HepG2 (cell line): ENCODE data around the gene CYP4F8. TPM values are rescaled to one million over a fixed set of nuclear protein-coding genes. Genes with fewer than 3 reads are reported as not detected.

ENCODE experiments used
- ATAC-seq: fragments of 200-7000 bp; cut with Tn5 transposase; 3 replicates; pipeline ENCODE4 v1.9.1; 2020; ENCODE audit warnings: mild to moderate bottlenecking, moderate library complexity
- BruUV-seq: library from RNA; stranded (reverse); fragments of 400-500 nt; replicated peaks from 2 replicates; lab custom pipeline; 2021; lab: Mats Ljungman, UMichigan
- CTCF ChIA-PET: fragments of 300-600 bp; formaldehyde crosslinking; extraction: SDS; loops from one replicate; lab custom pipeline; 2021; ENCODE audit warnings: low total read pairs, inconsistent platforms, low intra/inter-chr PET ratio; lab: Yijun Ruan, JAX
- POLR2A ChIA-PET: fragments of 350-600 bp; sonication (Branson Sonifier 250); formaldehyde crosslinking; loops from one replicate; lab custom pipeline; 2020; ENCODE audit warnings: antibody characterized with exemption, inconsistent platforms; lab: Yijun Ruan, JAX
- DNase-seq: peaks from one replicate; pipeline ENCODE4 v3.0.0-alpha.2; 2015; ENCODE audit warnings: low spot score
- FAIRE-seq: peaks from 3 replicates; lab custom pipeline; 2011; peaks lifted over from hg19 to GRCh38; lab: Jason Lieb, UNC
- H2AFZ ChIP-seq: one replicate; pipeline ENCODE4 v1.6.1; 2011; ENCODE audit warnings: low read length, inconsistent platforms
- H3K27ac ChIP-seq: fragments of 300-600 bp; 3 replicates; pipeline ENCODE4 v1.8.0; 2011; ENCODE audit warnings: mixed run types, mild to moderate bottlenecking, mixed read lengths, low read length, inconsistent platforms; ENCODE audit not compliant: insufficient read depth; ENCODE audit errors: extremely low read length
- H3K27me3 ChIP-seq, 2 experiments: fragments of 200-600 bp in 1 of 2; 2 replicates in 1 of 2; 3 replicates in 1 of 2; pipeline versions ENCODE4 v1.6.0 to v1.8.0; 2011; ENCODE audit warnings: low read length in 2 of 2, mild to moderate bottlenecking in 2 of 2, moderate library complexity in 2 of 2, inconsistent platforms in 1 of 2; ENCODE audit not compliant: insufficient read depth in 2 of 2, control insufficient read depth in 1 of 2
- H3K36me3 ChIP-seq, 2 experiments: fragments of 200-600 bp in 1 of 2; replicated peaks in 1 of 2; 2 replicates in 1 of 2; 3 replicates in 1 of 2; pipeline versions ENCODE4 v1.5.1 to v1.8.0; 2011; ENCODE audit warnings: low read length in 2 of 2, inconsistent platforms in 1 of 2; ENCODE audit not compliant: insufficient read depth in 2 of 2, control insufficient read depth in 1 of 2
- H3K4me1 ChIP-seq: 2 replicates; pipeline ENCODE4 v1.5.1; 2012; ENCODE audit warnings: low read length, inconsistent platforms; ENCODE audit not compliant: insufficient read depth
- H3K4me2 ChIP-seq: 2 replicates; pipeline ENCODE4 v1.6.0; 2011; ENCODE audit warnings: low read depth, low read length, inconsistent platforms
- H3K4me3 ChIP-seq, 3 experiments: fragments of 200-600 bp in 1 of 3; sonication (generic), shearing (Covaris generic) in 1 of 3; replicated peaks in 1 of 3; 2 replicates each; pipeline ENCODE4 v1.5.1; 2011 to 2016; ENCODE audit warnings: low read length in 3 of 3, inconsistent platforms in 2 of 3, low read depth in 2 of 3, mild to moderate bottlenecking in 2 of 3, control low read depth in 1 of 3, mixed read lengths in 1 of 3; ENCODE audit not compliant: insufficient read depth in 1 of 3
- H3K79me2 ChIP-seq: one replicate; pipeline ENCODE4 v1.6.1; 2011; ENCODE audit warnings: low read length, inconsistent platforms; ENCODE audit not compliant: insufficient read depth
- H3K9ac ChIP-seq: 2 replicates; pipeline ENCODE4 v1.6.0; 2011; ENCODE audit warnings: mild to moderate bottlenecking, low read depth, low read length, inconsistent platforms; ENCODE audit not compliant: insufficient read depth
- H3K9me3 ChIP-seq: 2 replicates; pipeline ENCODE4 v1.5.1; 2012; ENCODE audit warnings: mild to moderate bottlenecking, low read length
- H4K20me1 ChIP-seq: 2 replicates; pipeline ENCODE4 v1.6.0; 2011; ENCODE audit warnings: inconsistent platforms, mild to moderate bottlenecking, low read length, moderate library complexity; ENCODE audit not compliant: insufficient read depth
- FLYWCH1 ChIP-seq: sonication (generic); formaldehyde crosslinking; IDR thresholded peaks from 2 replicates; pipeline ENCODE4 v1.8.1; 2023; ENCODE audit warnings: mild to moderate bottlenecking, missing genetic modification reagents
- HCFC1 ChIP-seq: fragments of 150-350 bp; IDR thresholded peaks from 2 replicates; pipeline ENCODE4 v1.6.1; 2014; ENCODE audit warnings: low read depth, low read length
- JARID2 ChIP-seq: sonication (generic); formaldehyde crosslinking; IDR thresholded peaks from 2 replicates; pipeline ENCODE4 v1.8.1; 2023; ENCODE audit warnings: missing genetic modification reagents, inconsistent platforms; ENCODE audit not compliant: insufficient replicate concordance
- PAX8 ChIP-seq: sonication (generic); formaldehyde crosslinking; IDR thresholded peaks from 2 replicates; pipeline ENCODE4 v1.8.0; 2022; ENCODE audit warnings: mild to moderate bottlenecking, missing genetic modification reagents, borderline replicate concordance
- RXRB ChIP-seq: IDR thresholded peaks from 2 replicates; pipeline ENCODE4 v1.6.1; 2016; ENCODE audit warnings: borderline replicate concordance, missing genetic modification reagents, missing compliant biosample characterization
- SAFB2 ChIP-seq: sonication (generic); formaldehyde crosslinking; IDR thresholded peaks from 2 replicates; pipeline ENCODE4 v1.5.1; 2020; ENCODE audit warnings: missing genetic modification reagents, low read depth, mild to moderate bottlenecking, borderline replicate concordance
- ZNF512 ChIP-seq: sonication (generic); formaldehyde crosslinking; IDR thresholded peaks from 2 replicates; pipeline ENCODE4 v1.4.0; 2020; ENCODE audit warnings: mild to moderate bottlenecking, missing genetic modification reagents
- WGBS: methylation state at CpG from one replicate; pipeline ENCODE4 v1.1.6; 2017; ENCODE audit warnings: low lambda C conversion rate; 5-methylcytosine and 5-hydroxymethylcytosine counted together
- in situ Hi-C: cut with HindIII; loops from 2 replicates; pipeline ENCODE4 v1.10.0; 2017; ENCODE audit warnings: low pct_unique_long_range_greater_than_20kb; ENCODE audit not compliant: extremely low pct_ligation_motif_present
- intact Hi-C: fragments of 100-400 bp; cut with micrococcal nuclease; formaldehyde crosslinking; loops from one replicate; pipeline ENCODE4 v1.10.0; 2022; ENCODE audit not compliant: unreplicated experiment
- polyA plus RNA-seq, 8 experiments: library from polyadenylated mRNA; depleted of rRNA in 3 of 8; stranded (reverse) in 7 of 8; unstranded in 1 of 8; fragments of >200 nt; fragmentation: Illumina TruSeq in 4 of 8; extraction: Trizol in 4 of 8; gene quantifications; 2 replicates each; pipeline versions ENCODE4 v1.2.1 to v1.2.3, GENCODE V29; 2011 to 2016; ENCODE audit warnings: low read depth in 4 of 8, missing spikeins in 1 of 8, mixed read lengths in 1 of 8; ENCODE audit not compliant: insufficient read depth in 1 of 8
- total RNA-seq, 5 experiments: library from RNA; depleted of rRNA; stranded (reverse); fragments of >200 nt; fragmentation: Illumina TruSeq; extraction: Trizol; gene quantifications; 2 replicates each; pipeline ENCODE4 v1.2.3, GENCODE V29; 2016; ENCODE audit warnings: low read depth in 1 of 5
- TF ChIP-seq, protein P1 (sequence below): sonication (generic); formaldehyde crosslinking; IDR thresholded peaks from 2 replicates; pipeline ENCODE4 v1.5.1; 2020; ENCODE audit warnings: mild to moderate bottlenecking, missing genetic modification reagents, moderate library complexity
- TF ChIP-seq, protein P2 (sequence below): sonication (generic); formaldehyde crosslinking; IDR thresholded peaks from 2 replicates; pipeline ENCODE4 v1.4.0; 2020; ENCODE audit warnings: mild to moderate bottlenecking, missing genetic modification reagents
- TF ChIP-seq, protein P3 (sequence below): sonication (generic); formaldehyde crosslinking; IDR thresholded peaks from 2 replicates; pipeline ENCODE4 v1.5.1; 2020; ENCODE audit warnings: mild to moderate bottlenecking, missing genetic modification reagents
- TF ChIP-seq, protein P4 (sequence below): sonication (generic); formaldehyde crosslinking; IDR thresholded peaks from 2 replicates; pipeline ENCODE4 v1.4.0; 2020; ENCODE audit warnings: missing genetic modification reagents

Gene CYP4F8
- total and polyA plus RNA-seq, 2 of the 13 experiments (the other 11 are each of a cell fraction or from before 2014, with no cell fraction given): not detected

GRCh38 chr19:15640904-15641597 is 26.0 kb downstream of the CYP4F8 start:
- 1% methylated on average over 5 of the region's 12 CpGs for WGBS
- FAIRE-seq (peak; percentile 81), ATAC-seq (peak; percentile 91), DNase-seq (peak; percentile 87)
- no peaks in the 10 kb centered on the region for H3K9me3 ChIP-seq
- intact Hi-C loops (loop anchor here (2.0 kb wide), 1 partner anchor 32 kb away; the partner anchor contains the start of gene CYP4F12), in situ Hi-C loops (loop anchor here (25.0 kb wide), 1 partner anchor 521 kb away; the partner anchor contains the start of gene CIB3)
- no peak overlapping the region for H2AFZ ChIP-seq
- H3K27me3 ChIP-seq: no peaks in the 10 kb centered on the region
- BruUV-seq: no TSS peak
- peak overlapping the region; percentile 90 for H3K27ac ChIP-seq
- peaks cover 30% of the 10 kb centered on the region for H3K79me2 ChIP-seq
- peak overlapping the region; percentile 57 to 80 (median 61) for H3K4me3 ChIP-seq
- CTCF ChIA-PET: no interaction called here
- peak overlapping the region; percentile 67 for H3K9ac ChIP-seq
- H3K4me1 ChIP-seq: peaks cover 76% of the 10 kb centered on the region
- peaks cover 0 to 2% of the 10 kb centered on the region in 2 experiments; a peak in 1 of 5 replicates for H3K36me3 ChIP-seq
- H4K20me1 ChIP-seq: no peaks in the 10 kb centered on the region
- H3K4me2 ChIP-seq: peak overlapping the region; percentile 96
- POLR2A ChIA-PET: interaction anchor here (0.9 to 4.5 kb wide), 8 partner anchors 15 to 293 kb away, joined by 3 to 68 read pairs (median 6); partner anchors contain the start of genes CYP4F11 and CYP4F12
- TF ChIP-seq JARID2 (CRISPR knock-in tag) (no peak), RXRB (CRISPR knock-in tag) (peak; percentile 62), HCFC1 (no peak), PAX8 (no peak), SAFB2 (CRISPR knock-in tag) (no peak), ZNF512 (CRISPR knock-in tag) (no peak), FLYWCH1 (no peak)
- TF ChIP-seq, protein P1, sequence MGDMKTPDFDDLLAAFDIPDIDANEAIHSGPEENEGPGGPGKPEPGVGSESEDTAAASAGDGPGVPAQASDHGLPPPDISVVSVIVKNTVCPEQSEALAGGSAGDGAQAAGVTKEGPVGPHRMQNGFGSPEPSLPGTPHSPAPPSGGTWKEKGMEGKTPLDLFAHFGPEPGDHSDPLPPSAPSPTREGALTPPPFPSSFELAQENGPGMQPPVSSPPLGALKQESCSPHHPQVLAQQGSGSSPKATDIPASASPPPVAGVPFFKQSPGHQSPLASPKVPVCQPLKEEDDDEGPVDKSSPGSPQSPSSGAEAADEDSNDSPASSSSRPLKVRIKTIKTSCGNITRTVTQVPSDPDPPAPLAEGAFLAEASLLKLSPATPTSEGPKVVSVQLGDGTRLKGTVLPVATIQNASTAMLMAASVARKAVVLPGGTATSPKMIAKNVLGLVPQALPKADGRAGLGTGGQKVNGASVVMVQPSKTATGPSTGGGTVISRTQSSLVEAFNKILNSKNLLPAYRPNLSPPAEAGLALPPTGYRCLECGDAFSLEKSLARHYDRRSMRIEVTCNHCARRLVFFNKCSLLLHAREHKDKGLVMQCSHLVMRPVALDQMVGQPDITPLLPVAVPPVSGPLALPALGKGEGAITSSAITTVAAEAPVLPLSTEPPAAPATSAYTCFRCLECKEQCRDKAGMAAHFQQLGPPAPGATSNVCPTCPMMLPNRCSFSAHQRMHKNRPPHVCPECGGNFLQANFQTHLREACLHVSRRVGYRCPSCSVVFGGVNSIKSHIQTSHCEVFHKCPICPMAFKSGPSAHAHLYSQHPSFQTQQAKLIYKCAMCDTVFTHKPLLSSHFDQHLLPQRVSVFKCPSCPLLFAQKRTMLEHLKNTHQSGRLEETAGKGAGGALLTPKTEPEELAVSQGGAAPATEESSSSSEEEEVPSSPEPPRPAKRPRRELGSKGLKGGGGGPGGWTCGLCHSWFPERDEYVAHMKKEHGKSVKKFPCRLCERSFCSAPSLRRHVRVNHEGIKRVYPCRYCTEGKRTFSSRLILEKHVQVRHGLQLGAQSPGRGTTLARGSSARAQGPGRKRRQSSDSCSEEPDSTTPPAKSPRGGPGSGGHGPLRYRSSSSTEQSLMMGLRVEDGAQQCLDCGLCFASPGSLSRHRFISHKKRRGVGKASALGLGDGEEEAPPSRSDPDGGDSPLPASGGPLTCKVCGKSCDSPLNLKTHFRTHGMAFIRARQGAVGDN (CRISPR knock-in tag): peak; percentile 78
- TF ChIP-seq, protein P2, sequence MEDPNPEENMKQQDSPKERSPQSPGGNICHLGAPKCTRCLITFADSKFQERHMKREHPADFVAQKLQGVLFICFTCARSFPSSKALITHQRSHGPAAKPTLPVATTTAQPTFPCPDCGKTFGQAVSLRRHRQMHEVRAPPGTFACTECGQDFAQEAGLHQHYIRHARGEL (CRISPR knock-in tag): no peak
- TF ChIP-seq, protein P3, sequence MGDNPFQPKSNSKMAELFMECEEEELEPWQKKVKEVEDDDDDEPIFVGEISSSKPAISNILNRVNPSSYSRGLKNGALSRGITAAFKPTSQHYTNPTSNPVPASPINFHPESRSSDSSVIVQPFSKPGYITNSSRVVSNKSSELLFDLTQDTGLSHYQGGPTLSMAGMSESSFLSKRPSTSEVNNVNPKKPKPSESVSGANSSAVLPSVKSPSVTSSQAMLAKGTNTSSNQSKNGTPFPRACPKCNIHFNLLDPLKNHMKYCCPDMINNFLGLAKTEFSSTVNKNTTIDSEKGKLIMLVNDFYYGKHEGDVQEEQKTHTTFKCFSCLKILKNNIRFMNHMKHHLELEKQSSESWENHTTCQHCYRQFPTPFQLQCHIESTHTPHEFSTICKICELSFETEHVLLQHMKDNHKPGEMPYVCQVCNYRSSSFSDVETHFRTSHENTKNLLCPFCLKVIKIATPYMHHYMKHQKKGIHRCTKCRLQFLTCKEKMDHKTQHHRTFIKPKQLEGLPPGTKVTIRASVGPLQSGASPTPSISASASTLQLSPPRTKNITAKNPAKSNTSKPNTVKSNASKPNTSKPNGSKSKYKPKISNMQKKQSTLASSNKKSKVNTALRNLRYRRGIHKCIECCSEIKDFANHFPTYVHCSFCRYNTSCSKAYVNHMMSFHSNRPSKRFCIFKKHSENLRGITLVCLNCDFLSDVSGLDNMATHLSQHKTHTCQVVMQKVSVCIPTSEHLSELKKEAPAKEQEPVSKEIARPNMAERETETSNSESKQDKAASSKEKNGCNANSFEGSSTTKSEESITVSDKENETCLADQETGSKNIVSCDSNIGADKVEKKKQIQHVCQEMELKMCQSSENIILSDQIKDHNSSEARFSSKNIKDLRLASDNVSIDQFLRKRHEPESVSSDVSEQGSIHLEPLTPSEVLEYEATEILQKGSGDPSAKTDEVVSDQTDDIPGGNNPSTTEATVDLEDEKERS (CRISPR knock-in tag): no peak
- TF ChIP-seq, protein P4, sequence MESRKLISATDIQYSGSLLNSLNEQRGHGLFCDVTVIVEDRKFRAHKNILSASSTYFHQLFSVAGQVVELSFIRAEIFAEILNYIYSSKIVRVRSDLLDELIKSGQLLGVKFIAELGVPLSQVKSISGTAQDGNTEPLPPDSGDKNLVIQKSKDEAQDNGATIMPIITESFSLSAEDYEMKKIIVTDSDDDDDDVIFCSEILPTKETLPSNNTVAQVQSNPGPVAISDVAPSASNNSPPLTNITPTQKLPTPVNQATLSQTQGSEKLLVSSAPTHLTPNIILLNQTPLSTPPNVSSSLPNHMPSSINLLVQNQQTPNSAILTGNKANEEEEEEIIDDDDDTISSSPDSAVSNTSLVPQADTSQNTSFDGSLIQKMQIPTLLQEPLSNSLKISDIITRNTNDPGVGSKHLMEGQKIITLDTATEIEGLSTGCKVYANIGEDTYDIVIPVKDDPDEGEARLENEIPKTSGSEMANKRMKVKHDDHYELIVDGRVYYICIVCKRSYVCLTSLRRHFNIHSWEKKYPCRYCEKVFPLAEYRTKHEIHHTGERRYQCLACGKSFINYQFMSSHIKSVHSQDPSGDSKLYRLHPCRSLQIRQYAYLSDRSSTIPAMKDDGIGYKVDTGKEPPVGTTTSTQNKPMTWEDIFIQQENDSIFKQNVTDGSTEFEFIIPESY (CRISPR knock-in tag): no peak
